ENCODE results near the gene EMILIN3.

EMILIN3 gene

GRCh38 chr20:41320441-41320840 lies 46.2 kb downstream of the EMILIN3 start:
- Histone ChIP-seq H3K4me3 (ENCODE audit: insufficient read depth, low read length, poor library complexity, severe bottlenecking) (no peak overlapping the region), H3K79me2 (ENCODE audit: insufficient read depth, low read length) (no peaks in the 10 kb centered on the region), H3K4me2 (ENCODE audit: low read depth, low read length, poor library complexity, severe bottlenecking) (no peak overlapping the region), H3K9me2 (replicated peaks; ENCODE audit: insufficient read depth, low read length) (no peaks in the 10 kb centered on the region), H3K36me3 (ENCODE audit: low read length) (no peaks in the 10 kb centered on the region), H3K27me3 (ENCODE audit: low read length) (no peaks in the 10 kb centered on the region), H3K9ac (ENCODE audit: low read length) (no peak overlapping the region), H2AFZ (ENCODE audit: low read depth, low read length, severe bottlenecking) (no peak overlapping the region), H3K9me3 (ENCODE audit: insufficient read depth, low read length) (no peaks in the 10 kb centered on the region), H3F3A (ENCODE audit: insufficient read depth) (peaks cover 10% of the 10 kb centered on the region; the same call in 1 of the 2 replicates), H4K20me1 (ENCODE audit: low read depth, low read length) (no peaks in the 10 kb centered on the region), H3K27ac (ENCODE audit: low read depth, low read length) (no peak overlapping the region)
- TF ChIP-seq EZH2phosphoT487 (conservative IDR thresholded peaks at IDR 0.05; ENCODE audit: low read length), result no peak
- TF ChIP-seq CTCF (IDR thresholded peaks at IDR 0.05; ENCODE audit: insufficient read depth, low read length, poor library complexity, severe bottlenecking), result no peak

- peaks cover 11% of the 10 kb centered on the region; the same call in 1 of the 2 replicates for H3F3A ChIP-seq (ENCODE audit: insufficient read depth)
- no peaks in the 10 kb centered on the region for H3K36me3 ChIP-seq (ENCODE audit: low read length)
- peak overlapping the region; percentile 81 for H2AFZ ChIP-seq (ENCODE audit: low read depth, low read length, severe bottlenecking)
- peak overlapping the region; percentile 85 for H3K4me2 ChIP-seq (ENCODE audit: low read depth, low read length, poor library complexity, severe bottlenecking)
- peak overlapping the region; percentile 58 for H3K4me3 ChIP-seq (ENCODE audit: insufficient read depth, low read length, poor library complexity, severe bottlenecking)
- no peak overlapping the region for H3K27ac ChIP-seq (ENCODE audit: low read depth, low read length)
- no peak for TF ChIP-seq EZH2phosphoT487 (conservative IDR thresholded peaks at IDR 0.05; ENCODE audit: low read length)
- TF ChIP-seq CTCF (IDR thresholded peaks at IDR 0.05; ENCODE audit: insufficient read depth, low read length, poor library complexity, severe bottlenecking), result no peak
- H3K9me3 ChIP-seq (ENCODE audit: insufficient read depth, low read length), result no peaks in the 10 kb centered on the region
- no peaks in the 10 kb centered on the region for H3K9me2 ChIP-seq (replicated peaks; ENCODE audit: insufficient read depth, low read length)
- no peaks in the 10 kb centered on the region for H3K27me3 ChIP-seq (ENCODE audit: low read length)
- no peaks in the 10 kb centered on the region for H4K20me1 ChIP-seq (ENCODE audit: low read depth, low read length)
- no peaks in the 10 kb centered on the region for H3K79me2 ChIP-seq (ENCODE audit: insufficient read depth, low read length)
- peak overlapping the region; percentile 54 for H3K9ac ChIP-seq (ENCODE audit: low read length)
Observed at GRCh38 chr20:41318271-41318649, 48.4 kb downstream of the EMILIN3 start.

GRCh38 chr20:41317546-41318270 lies 48.9 kb downstream of the EMILIN3 start, which contains the start of gene ZHX3:
ZHX3 (minus strand) TSS chr20:41317731; CDS start chr20:41204916, 112,815 bp downstream.
- Histone ChIP-seq H3K27ac (ENCODE audit: low read depth, low read length) (peak within 1 kb of the TSS; percentile 52; the same call in 1 of the 2 replicates), H2AFZ (ENCODE audit: low read depth, low read length, severe bottlenecking) (peak within 1 kb of the TSS; percentile 81)

More at GRCh38 chr20:41317546-41318270, 48.9 kb downstream of the EMILIN3 start, which contains the start of gene ZHX3:
- Histone ChIP-seq H3K9me3 (ENCODE audit: insufficient read depth, low read length) (no peaks in the 10 kb centered on the region), H3K79me2 (ENCODE audit: insufficient read depth, low read length) (no peaks in the 10 kb centered on the region), H3K9me2 (replicated peaks; ENCODE audit: insufficient read depth, low read length) (no peaks in the 10 kb centered on the region), H3K9ac (ENCODE audit: low read length) (peak within 1 kb of the TSS; percentile 66), H3K4me3 (ENCODE audit: insufficient read depth, low read length, poor library complexity, severe bottlenecking) (peak within 1 kb of the TSS; percentile 82), H3F3A (ENCODE audit: insufficient read depth) (peaks cover 11% of the 10 kb centered on the region; the same call in 1 of the 2 replicates), H3K4me2 (ENCODE audit: low read depth, low read length, poor library complexity, severe bottlenecking) (peak within 1 kb of the TSS; percentile 85), H3K27me3 (ENCODE audit: low read length) (no peaks in the 10 kb centered on the region), H4K20me1 (ENCODE audit: low read depth, low read length) (no peaks in the 10 kb centered on the region), H3K36me3 (ENCODE audit: low read length) (no peaks in the 10 kb centered on the region)
- TF ChIP-seq EZH2phosphoT487 (conservative IDR thresholded peaks at IDR 0.05; ENCODE audit: low read length) (no peak), CTCF (IDR thresholded peaks at IDR 0.05; ENCODE audit: insufficient read depth, low read length, poor library complexity, severe bottlenecking) (no peak)

All from SU-DHL-6 (cell line).